ENCODE data around the gene MUCL3. TPM values are rescaled to one million over a fixed set of nuclear protein-coding genes. Genes with fewer than 3 reads are reported as not detected.

MUCL3 gene
- total RNA-seq, 1 donor from 2014 or later: not detected

DNA sequence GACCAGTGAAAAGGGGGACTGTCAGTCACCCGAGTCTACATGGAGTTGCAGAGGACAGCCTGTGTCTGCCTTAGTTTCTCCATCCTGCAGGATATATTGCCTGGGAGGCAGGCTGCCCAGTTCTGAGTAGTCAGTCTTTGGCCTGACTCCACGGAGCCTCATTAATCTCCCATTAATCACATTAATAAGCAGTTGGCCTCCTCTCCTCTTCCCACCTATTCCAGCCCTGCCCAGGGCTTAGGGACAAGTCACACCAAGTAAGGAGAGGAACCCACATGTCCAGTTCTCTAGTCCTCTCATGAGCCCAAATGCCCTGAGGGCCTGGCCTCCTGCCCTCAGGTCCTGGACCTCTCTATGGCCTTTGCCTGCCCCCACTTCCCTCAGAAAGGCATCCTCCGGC, 1.3 kb upstream of the MUCL3 start:
- TF ChIP-seq, protein P1, sequence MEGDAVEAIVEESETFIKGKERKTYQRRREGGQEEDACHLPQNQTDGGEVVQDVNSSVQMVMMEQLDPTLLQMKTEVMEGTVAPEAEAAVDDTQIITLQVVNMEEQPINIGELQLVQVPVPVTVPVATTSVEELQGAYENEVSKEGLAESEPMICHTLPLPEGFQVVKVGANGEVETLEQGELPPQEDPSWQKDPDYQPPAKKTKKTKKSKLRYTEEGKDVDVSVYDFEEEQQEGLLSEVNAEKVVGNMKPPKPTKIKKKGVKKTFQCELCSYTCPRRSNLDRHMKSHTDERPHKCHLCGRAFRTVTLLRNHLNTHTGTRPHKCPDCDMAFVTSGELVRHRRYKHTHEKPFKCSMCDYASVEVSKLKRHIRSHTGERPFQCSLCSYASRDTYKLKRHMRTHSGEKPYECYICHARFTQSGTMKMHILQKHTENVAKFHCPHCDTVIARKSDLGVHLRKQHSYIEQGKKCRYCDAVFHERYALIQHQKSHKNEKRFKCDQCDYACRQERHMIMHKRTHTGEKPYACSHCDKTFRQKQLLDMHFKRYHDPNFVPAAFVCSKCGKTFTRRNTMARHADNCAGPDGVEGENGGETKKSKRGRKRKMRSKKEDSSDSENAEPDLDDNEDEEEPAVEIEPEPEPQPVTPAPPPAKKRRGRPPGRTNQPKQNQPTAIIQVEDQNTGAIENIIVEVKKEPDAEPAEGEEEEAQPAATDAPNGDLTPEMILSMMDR (IDR thresholded peaks at IDR 0.05; ENCODE audit: partially characterized antibody, unreplicated experiment): no peak
- Mint-ChIP-seq H3K9me3 (ENCODE audit: unreplicated experiment) (peaks cover 2% of the 10 kb centered on the region), H3K4me1 (ENCODE audit: low read depth, unreplicated experiment) (no peaks in the 10 kb centered on the region), H3K4me3 (ENCODE audit: unreplicated experiment) (no peak overlapping the region), H3K27ac (ENCODE audit: unreplicated experiment) (no peak overlapping the region), H3K27me3 (ENCODE audit: unreplicated experiment) (peaks cover 2% of the 10 kb centered on the region), H3K36me3 (ENCODE audit: unreplicated experiment) (peaks cover 3% of the 10 kb centered on the region)
- DNase-seq: no peak

DNA sequence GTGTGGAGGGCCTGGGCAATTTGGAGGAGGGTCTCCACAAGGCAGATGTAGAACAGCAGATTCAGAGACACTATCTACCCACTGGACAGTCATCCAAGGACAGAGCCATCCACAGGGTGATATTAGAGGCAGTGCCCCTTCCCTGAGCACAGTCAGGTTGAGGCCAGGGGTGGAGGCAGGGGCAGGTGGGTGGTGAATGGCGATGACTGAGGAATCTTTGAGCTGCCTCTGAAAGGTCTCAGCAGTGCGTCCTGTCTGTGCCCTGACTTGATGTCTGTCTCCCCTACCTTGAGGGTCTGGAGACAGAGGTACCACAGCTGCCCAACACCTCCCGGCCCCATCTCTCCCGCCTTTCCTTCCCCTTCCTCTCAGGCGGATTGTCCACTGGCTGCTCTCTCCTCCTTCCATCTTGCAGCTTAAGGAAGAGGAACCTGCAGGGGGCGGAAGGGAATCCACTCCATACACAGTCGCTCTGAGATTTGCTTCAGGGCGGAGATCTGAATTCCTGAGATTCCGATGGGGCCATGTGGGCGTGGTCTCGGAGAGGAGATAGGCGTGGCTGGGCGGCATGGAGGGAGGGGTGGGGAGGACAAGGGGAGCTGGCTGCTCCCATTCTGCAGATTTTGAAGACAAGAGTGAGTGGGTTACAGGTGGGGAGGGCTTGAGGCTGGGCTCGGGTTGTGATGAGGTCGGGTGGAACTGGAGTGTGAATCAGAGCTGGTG, 1.7 kb downstream of the MUCL3 start:
- H3K36me3 Mint-ChIP-seq (ENCODE audit: unreplicated experiment): no peaks in the 10 kb centered on the region
- TF ChIP-seq, protein P1 (IDR thresholded peaks at IDR 0.05; ENCODE audit: partially characterized antibody, unreplicated experiment): no peak
- no peak overlapping the region for H3K27ac Mint-ChIP-seq (ENCODE audit: unreplicated experiment)
- no peaks in the 10 kb centered on the region for H3K4me1 Mint-ChIP-seq (ENCODE audit: low read depth, unreplicated experiment)
- no peak overlapping the region for H3K4me3 Mint-ChIP-seq (ENCODE audit: unreplicated experiment)
- DNase-seq: peak; percentile 38
- peaks cover 2% of the 10 kb centered on the region for H3K9me3 Mint-ChIP-seq (ENCODE audit: unreplicated experiment)
- peaks cover 2% of the 10 kb centered on the region for H3K27me3 Mint-ChIP-seq (ENCODE audit: unreplicated experiment)

DNA sequence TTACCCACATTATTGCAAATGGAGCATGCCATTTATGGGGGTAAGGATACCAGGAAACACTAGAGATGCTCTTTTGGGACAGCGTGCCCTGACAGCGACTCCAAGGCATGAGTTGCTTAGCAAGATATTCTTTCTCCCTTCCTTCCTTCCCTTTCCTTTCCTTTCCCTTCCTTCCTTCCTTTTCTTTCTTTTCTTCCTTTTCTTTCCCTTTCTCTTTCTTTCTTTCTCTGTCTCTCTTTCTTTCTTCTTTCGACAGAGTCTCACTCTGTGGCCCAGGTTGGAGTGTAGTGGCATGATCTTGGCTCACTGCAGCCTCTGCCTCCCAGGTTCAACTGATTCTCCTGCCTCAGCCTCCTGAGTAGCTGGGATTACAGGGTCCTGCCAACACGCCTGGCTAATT, 3.3 kb downstream of the MUCL3 start:
- TF ChIP-seq, protein P1 (IDR thresholded peaks at IDR 0.05; ENCODE audit: partially characterized antibody, unreplicated experiment): no peak
- Mint-ChIP-seq H3K27me3 (ENCODE audit: unreplicated experiment) (peaks cover 2% of the 10 kb centered on the region), H3K27ac (ENCODE audit: unreplicated experiment) (no peak overlapping the region), H3K36me3 (ENCODE audit: unreplicated experiment) (no peaks in the 10 kb centered on the region), H3K4me3 (ENCODE audit: unreplicated experiment) (no peak overlapping the region), H3K9me3 (ENCODE audit: unreplicated experiment) (peaks cover 2% of the 10 kb centered on the region), H3K4me1 (ENCODE audit: low read depth, unreplicated experiment) (no peaks in the 10 kb centered on the region)
- no peak for DNase-seq

DNA sequence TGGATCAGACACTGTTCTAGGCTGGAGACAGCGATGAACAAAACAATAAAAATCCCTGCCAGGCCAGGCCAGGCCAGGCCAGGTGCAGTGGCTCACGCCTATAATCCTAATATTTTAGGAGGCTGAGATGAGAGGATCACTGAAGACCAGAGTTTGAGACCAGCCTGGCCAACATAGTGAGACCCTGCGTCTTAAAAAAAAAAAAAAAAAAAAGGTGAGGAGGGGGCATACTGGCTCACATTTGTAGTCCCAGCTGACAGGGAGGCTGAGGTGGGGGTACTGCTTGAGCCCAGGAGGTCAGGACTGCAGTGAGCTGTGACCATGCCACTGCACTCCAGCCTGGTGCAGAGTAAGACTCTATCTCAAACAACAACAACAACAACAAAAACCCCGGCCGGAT, 4.5 kb downstream of the MUCL3 start:
- Mint-ChIP-seq H3K36me3 (ENCODE audit: unreplicated experiment) (no peaks in the 10 kb centered on the region), H3K9me3 (ENCODE audit: unreplicated experiment) (peaks cover 2% of the 10 kb centered on the region)

DNA sequence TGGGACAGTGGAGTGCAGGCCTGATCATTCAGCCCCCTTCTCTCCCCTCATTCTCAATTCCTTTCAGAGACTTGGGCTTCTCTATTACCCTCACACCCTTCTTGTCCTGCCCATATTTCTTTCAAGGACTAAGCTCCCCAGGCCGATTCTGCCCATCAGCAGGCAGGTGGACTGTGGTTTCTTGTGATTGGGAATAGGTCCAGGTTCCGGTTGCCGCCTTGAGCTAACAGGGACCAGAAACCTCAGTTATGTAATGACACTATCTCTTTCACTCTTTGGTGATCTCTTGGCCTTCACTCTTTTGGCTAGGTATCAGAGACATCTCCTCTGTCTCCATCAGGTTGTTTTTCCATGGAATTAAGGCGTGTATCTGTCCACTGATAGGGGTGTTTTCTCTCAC, 6.5 kb downstream of the MUCL3 start:
- peaks cover 10% of the 10 kb centered on the region for H3K36me3 Mint-ChIP-seq (ENCODE audit: unreplicated experiment)
- no peak overlapping the region for H3K27ac Mint-ChIP-seq (ENCODE audit: unreplicated experiment)
- no peak overlapping the region for H3K4me3 Mint-ChIP-seq (ENCODE audit: unreplicated experiment)
- TF ChIP-seq, protein P1 (IDR thresholded peaks at IDR 0.05; ENCODE audit: partially characterized antibody, unreplicated experiment): no peak
- H3K27me3 Mint-ChIP-seq (ENCODE audit: unreplicated experiment): peaks cover 2% of the 10 kb centered on the region
- peaks cover 7% of the 10 kb centered on the region for H3K9me3 Mint-ChIP-seq (ENCODE audit: unreplicated experiment)
- no peak for DNase-seq
- no peaks in the 10 kb centered on the region for H3K4me1 Mint-ChIP-seq (ENCODE audit: low read depth, unreplicated experiment)

More for the DNA sequence above, 4.5 kb downstream of the MUCL3 start:
- H3K4me1 Mint-ChIP-seq (ENCODE audit: low read depth, unreplicated experiment): no peaks in the 10 kb centered on the region
- TF ChIP-seq, protein P1 (IDR thresholded peaks at IDR 0.05; ENCODE audit: partially characterized antibody, unreplicated experiment): no peak
- no peak overlapping the region for H3K27ac Mint-ChIP-seq (ENCODE audit: unreplicated experiment)
- DNase-seq: no peak
- H3K4me3 Mint-ChIP-seq (ENCODE audit: unreplicated experiment): no peak overlapping the region
- peaks cover 4% of the 10 kb centered on the region for H3K27me3 Mint-ChIP-seq (ENCODE audit: unreplicated experiment)
